NCI-H128 (cell line): Measurements from ENCODE around the gene FOXB1.

Experiments
- DNase-seq: peaks from one replicate; lab custom pipeline; 2025; ENCODE audit not compliant: unreplicated experiment; lab: John Stamatoyannopoulos, UW

FOXB1 gene

GRCh38 chr15:60017538-60018520, 13.7 kb downstream of the FOXB1 start:
- DNase-seq, result no peak

- DNase-seq, result no peak
These were observed 16.6 kb downstream of the FOXB1 start for GRCh38 chr15:60020736-60021135.

- DNase-seq, result no peak
These were observed 17.7 kb downstream of the FOXB1 start for GRCh38 chr15:60021589-60022378.

GRCh38 chr15:60022379-60022741, 18.2 kb downstream of the FOXB1 start:
- no peak for DNase-seq

- no peak for DNase-seq
These were observed 22.4 kb downstream of the FOXB1 start for GRCh38 chr15:60026555-60026954.

- DNase-seq, result no peak
These were observed 31.2 kb downstream of the FOXB1 start for GRCh38 chr15:60035344-60035743.

GRCh38 chr15:60039316-60039715, 35.2 kb downstream of the FOXB1 start:
- DNase-seq, result no peak

GRCh38 chr15:60043744-60044435, 39.8 kb downstream of the FOXB1 start:
- no peak for DNase-seq

GRCh38 chr15:60044636-60045270, 40.6 kb downstream of the FOXB1 start:
- DNase-seq, result no peak

- no peak for DNase-seq
These were observed 43.6 kb downstream of the FOXB1 start for GRCh38 chr15:60047701-60048100.

- no peak for DNase-seq
These were observed 45.8 kb downstream of the FOXB1 start for GRCh38 chr15:60049948-60050347.

GRCh38 chr15:60052796-60053195, 48.7 kb downstream of the FOXB1 start:
- DNase-seq, result no peak

GRCh38 chr15:60054472-60054871, 50.4 kb downstream of the FOXB1 start:
- DNase-seq, result no peak
